HG03469 (cell line): ENCODE data around the gene PPIP5K1.
"Not testable (repeated sequence)": the region's sequence is repeated elsewhere in the genome, so short reads cannot be mapped to it uniquely, and the experiment has no call there.

Source experiments
- ATAC-seq: cut with Tn5 transposase; IDR thresholded peaks from one replicate; pipeline ENCODE4 v1.9.1; 2021; ENCODE audit warnings: mild to moderate bottlenecking, moderate library complexity, moderate number of reproducible peaks; ENCODE audit not compliant: unreplicated experiment

The PPIP5K1 gene

DNA sequence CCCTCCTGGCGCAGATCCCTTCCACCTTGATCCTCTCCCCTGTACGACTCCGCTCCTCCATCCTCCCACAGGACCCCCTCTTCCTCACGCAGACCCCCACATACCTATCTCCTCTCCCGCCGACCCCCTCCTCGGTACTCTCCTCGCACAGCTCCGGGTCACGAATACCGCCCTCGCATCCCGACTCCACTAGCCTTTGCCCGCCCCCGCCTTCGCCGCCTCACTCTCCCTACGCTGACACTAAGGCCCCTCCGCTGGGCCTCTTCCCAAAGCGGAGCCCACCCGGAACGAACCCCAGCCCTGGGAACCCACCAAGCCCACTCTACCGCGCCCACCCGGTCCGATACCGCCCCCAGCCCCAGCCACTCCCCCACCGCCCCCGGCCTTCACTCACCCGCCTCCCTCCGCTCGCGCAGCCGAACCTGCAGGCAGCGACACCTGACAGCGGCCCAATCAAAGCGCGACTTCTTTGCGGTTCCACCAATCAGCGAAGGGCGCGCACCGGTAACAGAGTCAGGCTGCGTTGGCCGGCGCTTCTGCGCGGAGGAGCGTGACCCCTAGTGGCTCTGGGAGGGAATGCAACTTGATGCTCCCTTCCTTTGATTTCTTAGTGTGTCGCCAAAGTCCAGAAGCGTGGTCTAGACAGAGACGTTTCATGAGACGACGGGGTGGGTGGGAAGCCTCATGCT lies at the start of gene PPIP5K1:
Gene PPIP5K1, minus strand, starts transcription at position 431 of the 689 bp plus-strand sequence. CDS start 5,704 bp downstream, outside the sequence.
- peak; percentile 79 for ATAC-seq

DNA sequence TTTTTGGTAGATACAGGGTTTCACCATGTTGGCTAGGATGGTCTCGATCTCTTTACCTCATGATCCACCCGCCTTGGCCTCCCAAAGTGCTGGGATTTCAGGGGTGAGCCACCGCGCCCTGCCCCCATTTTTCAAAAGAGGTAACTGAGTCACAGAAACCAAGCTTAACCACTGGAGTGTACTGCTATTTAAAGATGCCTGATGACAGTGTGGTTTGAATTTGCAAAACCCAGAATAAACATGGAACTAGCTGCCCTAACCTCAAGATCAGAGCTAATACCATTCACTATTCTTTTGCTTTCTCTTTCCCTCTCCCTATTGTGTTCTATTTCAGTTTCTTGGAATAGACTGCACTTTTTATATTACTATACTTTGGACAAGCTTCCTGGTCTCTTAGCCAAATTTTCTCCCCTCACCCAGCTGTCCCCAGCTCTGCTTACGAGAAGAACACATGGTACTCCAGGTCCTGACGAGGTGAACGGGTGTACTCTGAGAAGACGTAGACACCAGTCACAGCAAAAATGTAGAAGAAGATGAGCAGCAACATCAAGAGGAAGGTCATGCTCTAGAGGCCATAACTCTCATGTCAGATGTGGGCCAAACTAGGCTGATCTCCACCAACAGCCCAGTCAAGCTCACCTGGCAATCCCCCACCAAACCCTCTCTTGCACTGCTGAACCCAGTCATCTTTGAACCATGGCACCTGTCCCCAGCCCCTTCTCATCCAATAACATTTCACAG lies 48.6 kb upstream of the PPIP5K1 start:
- not testable (repeated sequence) for ATAC-seq

DNA sequence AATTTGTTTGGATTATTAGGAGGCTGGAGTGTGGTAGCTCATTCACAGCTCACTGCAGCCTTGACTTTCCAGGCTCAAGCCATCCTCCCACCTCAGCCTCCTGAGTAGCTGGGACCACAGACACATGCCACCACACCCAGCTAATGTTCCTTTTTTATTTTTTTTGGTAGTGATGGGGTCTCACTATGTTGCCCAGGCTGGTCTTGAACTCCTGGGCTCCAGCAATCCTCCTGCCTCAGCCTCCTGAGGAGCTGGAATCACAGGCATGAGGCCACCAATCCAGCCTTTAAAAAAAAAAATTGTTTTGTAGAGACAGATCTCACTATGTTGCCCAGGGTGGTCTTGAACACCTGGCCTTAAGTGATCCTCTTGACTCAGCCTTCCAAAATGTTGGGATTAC lies 36.9 kb upstream of the PPIP5K1 start:
- not testable (repeated sequence) for ATAC-seq

DNA sequence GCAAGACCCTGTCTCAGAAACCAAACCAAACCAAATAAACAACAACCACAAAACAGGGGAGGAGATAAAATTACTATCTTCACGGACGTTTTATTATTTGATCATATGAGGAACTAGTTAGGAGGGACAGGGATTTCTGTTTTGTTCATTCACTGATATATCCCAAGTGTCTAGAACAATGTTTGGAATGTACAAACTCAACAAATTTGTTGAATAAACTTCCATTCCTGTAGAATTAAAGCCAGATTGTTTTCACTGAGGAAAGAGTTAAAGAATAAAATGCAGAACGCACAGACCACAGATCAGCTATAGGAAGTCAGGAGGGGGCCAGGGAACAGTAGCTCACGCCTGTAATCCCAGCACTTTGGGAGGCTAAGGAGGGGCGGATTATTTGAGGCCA lies 35.1 kb upstream of the PPIP5K1 start:
- no peak for ATAC-seq

DNA sequence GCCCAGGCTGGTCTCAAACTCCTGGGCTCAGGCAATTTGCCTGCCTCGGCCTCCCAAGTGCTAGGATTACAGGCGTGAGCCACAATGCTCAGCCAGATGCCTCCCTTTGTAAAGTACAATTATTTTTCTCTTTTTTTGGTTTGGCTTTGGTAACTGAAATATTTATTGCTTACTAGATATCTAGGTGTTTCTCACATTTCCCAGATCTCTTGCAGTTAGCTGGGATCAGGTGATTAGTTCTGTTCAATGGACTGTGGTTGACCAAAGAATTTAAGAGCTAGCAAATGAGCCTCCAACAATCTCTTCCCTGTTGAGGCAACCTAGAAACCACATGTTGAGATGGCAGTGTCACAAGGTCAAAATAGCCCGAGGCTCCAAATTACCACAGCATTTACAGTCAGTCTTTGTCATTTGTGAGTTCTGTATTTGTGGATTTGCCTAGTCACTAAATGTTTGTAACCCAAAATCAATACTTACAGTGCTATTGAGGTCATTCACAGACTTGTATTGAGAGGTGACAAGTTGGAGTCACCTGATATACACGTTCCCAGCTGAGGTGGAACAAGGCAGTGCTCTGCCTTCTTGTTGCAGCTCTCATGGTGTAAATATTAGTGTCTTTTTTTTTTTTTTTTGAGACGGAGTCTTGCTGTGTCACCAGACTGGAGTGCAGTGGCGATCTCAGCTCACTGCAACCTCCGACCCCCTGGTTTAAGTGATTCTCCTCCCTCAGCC lies 32.2 kb upstream of the PPIP5K1 start:
- not testable (repeated sequence) for ATAC-seq

DNA sequence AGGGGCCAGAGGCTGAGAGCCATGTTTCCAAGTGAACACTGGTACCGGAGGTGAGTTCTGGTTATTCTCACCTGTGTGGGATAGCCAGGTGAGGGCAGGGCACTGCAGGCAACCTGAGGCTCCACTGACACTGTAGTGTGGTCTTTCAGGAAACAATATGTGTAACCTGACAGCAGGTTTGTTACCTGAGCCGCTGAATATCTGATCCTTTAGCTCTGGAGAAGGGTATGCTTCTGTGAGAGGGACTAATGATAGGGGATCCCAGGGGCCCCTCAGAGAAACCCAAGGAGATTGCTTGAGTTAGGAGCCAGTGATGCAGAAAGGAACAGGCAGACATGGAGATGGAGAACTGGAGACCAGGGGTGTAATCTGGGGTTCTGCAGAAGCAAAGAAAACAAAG lies 28.7 kb upstream of the PPIP5K1 start, which contains the start of gene STRC:
Gene STRC, minus strand, starts transcription at position 101 of the 400 bp plus-strand sequence. Its CDS starts 78 bp downstream, at position 23.
- not testable (repeated sequence) for ATAC-seq

DNA sequence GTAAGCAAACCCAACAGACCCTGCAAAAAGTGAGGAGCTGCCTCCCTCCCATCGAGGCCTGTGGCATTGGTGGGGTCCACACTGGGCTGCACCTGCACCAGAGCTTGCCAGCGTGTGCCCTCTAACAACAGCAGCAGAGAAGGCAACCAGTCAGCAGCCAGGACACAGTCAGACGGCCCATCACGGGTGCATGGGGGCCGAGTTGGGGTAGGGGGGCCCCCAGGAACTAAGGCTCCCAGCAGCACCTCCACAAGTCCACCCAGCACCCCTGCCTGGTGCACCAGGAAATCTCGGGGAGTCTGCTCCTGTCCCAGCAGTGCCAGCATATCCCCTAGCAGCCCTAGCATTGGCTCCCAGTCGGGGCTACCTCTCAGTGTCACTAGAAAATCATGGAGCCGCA lies 27.7 kb upstream of the PPIP5K1 start:
- ATAC-seq, result not testable (repeated sequence)

DNA sequence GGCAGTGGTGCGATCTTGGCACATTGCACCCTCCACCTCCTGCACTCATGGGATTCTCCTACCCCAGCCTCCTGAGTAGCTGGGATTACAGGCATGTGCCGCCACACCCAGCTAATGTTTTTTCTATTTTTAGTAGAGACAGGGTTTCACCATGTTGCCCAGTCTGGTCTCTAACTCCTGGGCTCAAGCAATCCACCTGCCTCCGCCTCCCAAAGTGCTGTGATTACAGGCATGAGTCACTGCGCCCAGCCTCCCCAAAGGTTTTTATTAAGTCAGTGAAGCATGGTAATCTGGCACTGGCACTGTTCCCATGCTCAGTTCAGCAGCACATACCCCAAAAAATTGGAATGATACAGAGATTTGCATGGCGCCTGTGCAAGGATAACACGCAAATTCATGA lies 12.2 kb upstream of the PPIP5K1 start:
- ATAC-seq, result not testable (repeated sequence)

DNA sequence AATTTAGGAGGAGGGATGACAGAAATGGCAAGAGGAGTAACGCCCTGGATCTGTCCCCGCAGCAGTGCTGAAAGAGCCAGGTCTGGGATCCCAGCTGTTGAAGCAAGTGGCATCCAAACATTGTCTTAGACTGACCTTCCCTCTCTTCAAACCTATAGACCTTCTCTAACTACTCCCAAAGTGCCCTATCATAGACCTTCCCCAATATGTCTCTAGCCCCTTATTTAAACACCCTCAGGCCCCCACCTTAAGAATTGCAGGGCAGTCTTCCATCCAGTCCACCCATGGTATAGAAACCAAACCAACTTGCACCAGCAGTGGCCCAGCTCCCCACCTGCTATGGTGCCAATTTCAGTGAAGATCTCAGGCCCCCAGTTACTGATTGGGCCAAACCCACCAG lies 10.2 kb upstream of the PPIP5K1 start:
- ATAC-seq, result not testable (repeated sequence)

DNA sequence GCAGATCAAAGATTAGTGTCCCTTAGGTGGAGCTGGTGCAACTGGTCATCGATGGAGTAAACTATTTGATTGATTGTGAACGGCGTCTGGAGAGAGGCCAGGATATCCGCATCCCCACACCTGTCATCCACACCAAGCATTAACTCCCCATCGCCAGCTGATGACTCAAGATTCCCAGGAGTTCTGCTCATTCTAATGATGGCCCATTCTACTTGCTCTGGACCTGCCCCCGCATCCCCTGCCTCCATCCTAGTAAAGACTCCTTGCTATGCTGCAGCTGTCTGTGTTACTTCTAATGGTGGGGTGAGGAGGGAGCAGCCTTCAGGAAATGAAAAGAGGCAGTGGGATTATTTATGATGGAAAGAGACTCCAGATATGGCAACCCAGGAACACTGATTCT lies 9.1 kb upstream of the PPIP5K1 start:
- not testable (repeated sequence) for ATAC-seq

DNA sequence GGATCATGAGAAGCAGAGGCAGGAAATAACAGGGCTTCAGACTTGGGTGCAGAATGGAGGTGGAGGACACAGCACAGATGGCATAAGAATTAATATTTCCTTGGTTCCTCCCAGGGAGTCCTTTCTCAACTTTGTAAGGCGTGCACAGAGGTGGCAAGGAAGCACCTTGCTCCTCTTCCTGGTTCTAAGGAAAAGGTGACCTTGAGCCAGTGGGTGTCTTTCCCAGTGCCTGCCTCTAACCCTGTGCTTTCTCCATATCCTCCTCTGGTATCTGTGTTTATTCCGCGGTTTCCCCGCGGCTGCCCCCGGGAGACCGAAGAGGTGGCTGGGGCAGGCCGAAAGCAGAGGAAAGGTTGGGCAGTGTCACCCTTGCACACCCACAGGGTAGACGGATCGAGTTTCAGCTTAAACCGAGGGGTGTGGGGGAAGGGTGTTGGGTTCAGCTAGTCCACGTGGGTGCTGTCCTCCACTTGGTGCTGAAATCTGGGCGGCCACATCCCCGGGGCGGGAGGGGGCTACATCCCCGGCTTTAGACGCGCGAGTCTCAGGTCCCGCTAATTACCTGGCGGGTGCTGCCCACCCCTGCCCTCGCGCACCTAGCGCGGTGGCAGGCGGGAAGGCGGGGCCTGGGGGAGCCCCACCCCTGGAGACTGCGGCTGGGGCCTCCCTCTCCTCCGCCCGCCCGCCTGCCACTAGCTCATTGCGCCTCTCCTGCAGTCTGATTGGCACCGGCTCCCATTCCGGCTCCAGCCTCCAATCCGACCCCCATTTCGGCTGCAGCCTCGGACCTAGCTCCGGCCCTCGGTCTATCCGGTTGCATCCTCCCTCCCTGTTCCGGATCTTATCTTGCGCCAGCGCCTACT lies 3.6 kb upstream of the PPIP5K1 start, which contains the start of gene CKMT1B:
Gene CKMT1B, plus strand, starts transcription at position 700 of the 863 bp plus-strand sequence. CDS start 192 bp downstream, outside the sequence.
- ATAC-seq, result not testable (repeated sequence)

DNA sequence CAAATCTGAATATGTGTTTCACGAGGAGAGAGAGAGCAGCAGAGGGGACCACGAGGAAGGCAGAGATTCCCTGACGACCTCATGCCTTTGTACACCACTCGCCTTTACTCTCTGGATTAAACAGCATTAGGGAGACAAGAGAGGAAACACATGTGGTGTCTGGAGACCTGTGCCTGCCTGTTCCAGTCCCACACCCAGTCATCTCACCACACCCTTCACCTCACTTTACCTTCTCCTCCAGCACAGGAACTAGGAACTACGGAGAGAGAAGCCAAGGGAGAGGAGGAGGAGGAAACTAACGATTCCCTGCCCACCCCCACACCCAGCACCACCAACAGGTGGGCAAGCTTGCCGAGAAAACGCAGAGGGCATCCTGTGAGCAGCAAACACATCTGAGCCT lies 2.8 kb upstream of the PPIP5K1 start:
- not testable (repeated sequence) for ATAC-seq

DNA sequence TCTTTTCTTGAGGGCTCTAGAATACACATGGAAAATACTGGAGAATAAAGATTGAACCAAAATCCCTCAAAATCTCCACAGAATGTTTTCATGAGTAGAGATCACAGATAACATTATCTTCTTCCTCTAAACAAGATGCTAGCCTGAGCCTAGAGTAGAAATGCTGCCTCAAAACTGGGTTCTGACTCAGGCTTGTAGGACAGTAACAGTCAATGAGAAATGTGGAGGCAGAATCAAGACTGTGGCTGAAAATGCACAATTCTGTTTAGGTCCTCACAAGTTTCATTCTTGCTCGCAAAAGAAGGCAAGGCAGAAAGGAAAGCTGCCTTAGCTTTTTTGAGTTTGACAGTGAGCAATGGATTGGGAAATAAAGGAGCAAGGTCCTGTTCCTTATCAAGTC lies 15.4 kb downstream of the PPIP5K1 start:
- ATAC-seq, result not testable (repeated sequence)

DNA sequence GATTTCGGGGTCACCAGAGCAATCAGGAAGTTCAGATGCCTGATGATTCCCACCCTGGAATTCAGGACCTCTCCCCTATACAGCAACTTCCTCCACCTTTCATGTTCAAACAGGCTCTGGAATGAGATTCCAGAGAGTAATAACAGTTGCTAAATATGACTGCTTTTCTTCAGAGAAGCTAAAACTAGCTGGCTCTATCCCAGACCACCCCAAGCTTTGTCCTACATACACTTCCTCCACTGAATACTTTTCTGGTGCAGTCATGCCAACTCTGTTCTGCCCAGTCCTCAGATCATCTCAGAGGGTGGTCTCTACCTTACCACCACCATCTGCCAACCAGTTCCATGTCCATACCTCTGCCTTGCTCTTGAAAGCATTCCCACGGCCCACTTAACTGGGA lies 23.4 kb downstream of the PPIP5K1 start:
- not testable (repeated sequence) for ATAC-seq

DNA sequence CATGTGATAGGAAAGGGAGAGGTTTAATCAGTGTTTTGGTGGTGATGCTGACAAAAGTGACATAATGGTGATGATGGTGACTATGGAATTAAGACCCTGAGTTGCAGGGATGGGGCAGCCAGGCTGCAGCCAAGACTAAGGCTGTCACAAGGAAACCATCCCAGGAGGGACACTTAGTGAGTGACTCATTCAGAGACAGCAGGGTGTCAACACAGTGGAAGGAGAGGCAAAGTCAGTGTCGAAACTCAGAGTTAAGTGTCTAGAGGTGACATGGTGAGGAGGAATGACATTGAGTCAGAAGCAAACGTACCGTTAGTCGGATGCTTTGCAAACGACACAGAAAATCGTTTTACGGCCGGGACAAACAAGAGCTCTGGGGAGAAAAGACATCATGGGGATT lies 26.2 kb downstream of the PPIP5K1 start:
- not testable (repeated sequence) for ATAC-seq

DNA sequence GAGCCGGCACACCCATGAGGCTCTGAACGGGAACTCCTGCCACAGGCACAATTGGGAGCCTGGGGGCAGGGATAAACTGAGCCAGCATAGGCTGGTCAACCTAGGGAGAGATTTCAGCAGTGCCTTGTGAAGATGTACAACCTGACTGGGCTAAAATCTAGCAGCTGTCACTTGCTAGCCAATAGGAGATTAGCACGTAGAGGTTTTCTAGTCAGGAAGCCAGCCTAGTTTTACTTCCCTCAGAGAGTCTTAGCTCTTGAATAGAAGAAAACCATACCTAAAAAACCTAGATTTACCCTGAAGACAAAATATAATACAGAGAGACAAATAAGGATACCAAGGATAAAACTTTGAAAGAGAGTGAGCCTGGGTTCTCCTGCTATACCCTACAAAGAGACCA lies 27.3 kb downstream of the PPIP5K1 start:
- ATAC-seq, result not testable (repeated sequence)

DNA sequence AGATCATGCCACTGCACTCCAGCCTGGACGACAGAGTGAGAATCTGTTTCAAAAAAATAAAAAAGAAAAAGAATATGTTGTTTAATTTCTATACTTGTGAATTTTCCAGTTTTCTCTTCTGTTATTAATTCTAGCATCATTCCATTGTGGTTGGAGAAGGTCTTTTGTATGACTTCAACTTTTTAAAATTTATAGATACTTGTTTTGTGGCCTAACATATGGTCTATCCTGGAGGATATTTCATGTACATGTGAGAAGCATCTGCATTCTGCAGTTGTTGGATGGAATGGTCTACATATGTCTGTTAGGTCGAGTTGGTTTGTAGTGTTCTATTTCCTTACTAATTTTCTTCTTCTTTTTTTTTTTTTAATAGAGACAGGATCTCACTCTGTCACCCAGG lies 37.0 kb downstream of the PPIP5K1 start:
- ATAC-seq, result no peak

DNA sequence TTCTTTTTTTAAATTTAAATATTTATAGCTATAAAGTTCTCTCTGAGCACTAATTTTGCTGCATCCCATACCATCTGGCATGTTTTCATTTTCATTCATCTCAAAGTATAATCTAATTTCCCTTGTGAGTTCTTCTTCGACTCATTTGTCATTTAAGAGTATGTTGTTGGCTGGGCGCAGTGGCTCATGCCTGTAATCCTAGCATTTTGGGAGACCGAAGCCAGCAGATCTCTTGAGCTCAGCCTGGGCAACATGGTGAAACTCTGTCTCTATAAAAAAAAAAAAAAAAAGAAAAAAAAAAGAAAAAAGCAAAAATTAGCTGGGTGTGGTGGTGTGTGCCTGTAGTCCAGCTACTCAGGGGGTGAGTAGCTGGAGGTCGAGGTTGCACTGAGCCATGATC lies 37.8 kb downstream of the PPIP5K1 start:
- no peak for ATAC-seq

DNA sequence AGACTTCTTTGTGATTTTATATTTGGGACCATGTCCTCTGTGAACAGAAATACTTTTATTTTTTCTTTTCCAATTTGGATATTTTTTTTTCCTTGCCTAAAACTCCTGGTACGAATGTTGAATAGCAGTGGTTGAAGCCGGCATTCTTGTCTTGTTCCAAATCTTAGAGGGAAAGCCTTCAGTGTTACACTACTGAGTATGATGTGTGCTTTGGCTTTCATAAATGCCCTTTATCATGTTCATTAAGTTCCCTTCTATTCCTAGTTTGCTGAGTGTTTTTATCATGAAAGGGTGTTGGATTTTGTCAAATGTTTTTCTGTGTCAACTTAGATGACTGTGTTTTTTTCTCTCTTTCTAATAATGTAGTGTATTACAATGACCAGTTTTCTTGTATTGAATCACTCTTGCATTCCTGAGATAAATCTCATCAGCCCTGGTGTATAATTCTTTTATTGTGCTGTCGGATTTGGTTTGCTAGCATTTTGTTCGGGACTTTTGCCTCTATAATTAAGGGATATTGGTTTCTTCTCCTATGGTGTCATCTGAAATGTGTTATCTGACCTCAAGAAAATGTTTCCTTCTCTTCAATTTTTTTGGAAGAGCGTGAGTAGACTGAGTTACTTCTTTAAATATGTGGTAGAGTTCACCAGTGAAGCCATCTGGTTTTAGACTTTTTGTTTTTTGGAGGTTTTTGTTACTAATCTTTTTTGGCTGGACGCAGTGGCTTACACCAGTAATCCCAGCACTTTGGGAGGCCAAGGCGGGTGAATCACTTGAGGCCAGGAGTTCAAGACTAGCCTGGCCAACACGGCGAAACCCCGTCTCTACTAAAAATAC lies 39.3 kb downstream of the PPIP5K1 start:
- no peak for ATAC-seq
